ENCODE results near the gene LIPT2.

The LIPT2 gene

GRCh38 chr11:74534216-74534945 lies 40.9 kb upstream of the LIPT2 start:
- Histone ChIP-seq H3K9me3 (ENCODE audit: control extremely low read depth in 1 of 5, control insufficient read depth in 4 of 5, insufficient read depth in 2 of 5, low read depth in 1 of 5, low read length in 4 of 5) (peaks cover 0 to 5% (median 3%) of the 10 kb centered on the region in 5 experiments), H3K27me3 (replicated peaks in 2 of 5; ENCODE audit: control insufficient read depth in 4 of 5, insufficient read depth in 5 of 5, low read length in 4 of 5) (no peaks in the 10 kb centered on the region), H3K4me1 (ENCODE audit: control extremely low read depth in 1 of 4, control insufficient read depth in 4 of 4, insufficient read depth in 4 of 4, low read length in 3 of 4) (no peaks in the 10 kb centered on the region), H3K36me3 (ENCODE audit: control insufficient read depth in 4 of 4, insufficient read depth in 4 of 4, low read length in 3 of 4) (no peaks in the 10 kb centered on the region), H3K4me3 (ENCODE audit: control insufficient read depth in 1 of 7, extremely low read depth in 1 of 7, insufficient read depth in 4 of 7, low read depth in 2 of 7, low read length in 6 of 7) (no peak overlapping the region), H3K27ac (ENCODE audit: insufficient read depth in 1 of 2, low read depth in 1 of 2, low read length in 2 of 2, poor library complexity in 1 of 2, severe bottlenecking in 2 of 2) (no peak overlapping the region)
- DNase-seq: no peak
- WGBS (ENCODE audit: insufficient coverage): 67% methylated on average over 6 of the region's 8 CpGs
- ChIA-PET CTCF (interaction anchor here (1.3 kb wide), 1 partner anchor 25 kb away, joined by 3 read pairs; no protein-coding TSS in a partner anchor), POLR2A (no interaction called here)

- Histone ChIP-seq H3K9me3 (ENCODE audit: control extremely low read depth in 1 of 5, control insufficient read depth in 4 of 5, insufficient read depth in 2 of 5, low read depth in 1 of 5, low read length in 4 of 5) (peaks cover 0 to 4% (median 1%) of the 10 kb centered on the region in 5 experiments), H3K36me3 (ENCODE audit: control insufficient read depth in 4 of 4, insufficient read depth in 4 of 4, low read length in 3 of 4) (no peaks in the 10 kb centered on the region), H3K27me3 (replicated peaks in 2 of 5; ENCODE audit: control insufficient read depth in 4 of 5, insufficient read depth in 5 of 5, low read length in 4 of 5) (no peaks in the 10 kb centered on the region), H3K27ac (ENCODE audit: insufficient read depth in 1 of 2, low read depth in 1 of 2, low read length in 2 of 2, poor library complexity in 1 of 2, severe bottlenecking in 2 of 2) (no peak overlapping the region), H3K4me1 (ENCODE audit: control extremely low read depth in 1 of 4, control insufficient read depth in 4 of 4, insufficient read depth in 4 of 4, low read length in 3 of 4) (no peaks in the 10 kb centered on the region), H3K4me3 (ENCODE audit: control insufficient read depth in 1 of 7, extremely low read depth in 1 of 7, insufficient read depth in 4 of 7, low read depth in 2 of 7, low read length in 6 of 7) (no peak overlapping the region)
- ChIA-PET CTCF (interaction anchor here (0.6 to 1.3 kb wide), 2 partner anchors 24 to 301 kb away, joined by 3 to 5 read pairs; no protein-coding TSS in a partner anchor), POLR2A (no interaction called here)
- 83% methylated on average over 8 of the region's 9 CpGs for WGBS (ENCODE audit: insufficient coverage)
- DNase-seq: no peak
These were observed 39.9 kb upstream of the LIPT2 start for GRCh38 chr11:74533421-74533820.

GRCh38 chr11:74532501-74533246 lies 39.1 kb upstream of the LIPT2 start:
- no peak overlapping the region for H3K4me3 ChIP-seq (ENCODE audit: control insufficient read depth in 1 of 7, extremely low read depth in 1 of 7, insufficient read depth in 4 of 7, low read depth in 2 of 7, low read length in 6 of 7)
- peaks cover 0 to 4% (median 0%) of the 10 kb centered on the region in 5 experiments for H3K9me3 ChIP-seq (ENCODE audit: control extremely low read depth in 1 of 5, control insufficient read depth in 4 of 5, insufficient read depth in 2 of 5, low read depth in 1 of 5, low read length in 4 of 5)
- no peak for DNase-seq
- no peak overlapping the region for H3K27ac ChIP-seq (ENCODE audit: insufficient read depth in 1 of 2, low read depth in 1 of 2, low read length in 2 of 2, poor library complexity in 1 of 2, severe bottlenecking in 2 of 2)
- ChIA-PET CTCF (interaction anchor here (0.6 to 1.3 kb wide), 2 partner anchors 23 to 300 kb away, joined by 3 to 5 read pairs; no protein-coding TSS in a partner anchor), POLR2A (no interaction called here)
- no peaks in the 10 kb centered on the region for H3K4me1 ChIP-seq (ENCODE audit: control extremely low read depth in 1 of 4, control insufficient read depth in 4 of 4, insufficient read depth in 4 of 4, low read length in 3 of 4)
- H3K36me3 ChIP-seq (ENCODE audit: control insufficient read depth in 4 of 4, insufficient read depth in 4 of 4, low read length in 3 of 4): no peaks in the 10 kb centered on the region
- 100% methylated on average over 3 of the region's 5 CpGs for WGBS (ENCODE audit: insufficient coverage)
- H3K27me3 ChIP-seq (replicated peaks in 2 of 5; ENCODE audit: control insufficient read depth in 4 of 5, insufficient read depth in 5 of 5, low read length in 4 of 5): no peaks in the 10 kb centered on the region

GRCh38 chr11:74524978-74525377 lies 31.5 kb upstream of the LIPT2 start:
- ChIA-PET CTCF (no interaction called here), POLR2A (no interaction called here)
- WGBS (ENCODE audit: insufficient coverage): no CpG with 5 or more reads among the region's 2 CpGs

GRCh38 chr11:74524501-74524900 lies 31.0 kb upstream of the LIPT2 start:
- WGBS (ENCODE audit: insufficient coverage): 100% methylated on average over 4 of the region's 5 CpGs
- H3K36me3 ChIP-seq (ENCODE audit: control insufficient read depth in 4 of 4, insufficient read depth in 4 of 4, low read length in 3 of 4): no peaks in the 10 kb centered on the region
- H3K27ac ChIP-seq (ENCODE audit: insufficient read depth in 1 of 2, low read depth in 1 of 2, low read length in 2 of 2, poor library complexity in 1 of 2, severe bottlenecking in 2 of 2): no peak overlapping the region
- no peak overlapping the region for H3K4me3 ChIP-seq (ENCODE audit: control insufficient read depth in 1 of 7, extremely low read depth in 1 of 7, insufficient read depth in 4 of 7, low read depth in 2 of 7, low read length in 6 of 7)
- no peak for DNase-seq
- POLR2A ChIA-PET: no interaction called here
- no peaks in the 10 kb centered on the region for H3K9me3 ChIP-seq (ENCODE audit: control extremely low read depth in 1 of 5, control insufficient read depth in 4 of 5, insufficient read depth in 2 of 5, low read depth in 1 of 5, low read length in 4 of 5)
- CTCF ChIA-PET: no interaction called here
- H3K4me1 ChIP-seq (ENCODE audit: control extremely low read depth in 1 of 4, control insufficient read depth in 4 of 4, insufficient read depth in 4 of 4, low read length in 3 of 4): no peaks in the 10 kb centered on the region
- H3K27me3 ChIP-seq (replicated peaks in 2 of 5; ENCODE audit: control insufficient read depth in 4 of 5, insufficient read depth in 5 of 5, low read length in 4 of 5): no peaks in the 10 kb centered on the region

More at GRCh38 chr11:74524978-74525377, 31.5 kb upstream of the LIPT2 start:
- H3K36me3 ChIP-seq (ENCODE audit: control insufficient read depth in 4 of 4, insufficient read depth in 4 of 4, low read length in 3 of 4): no peaks in the 10 kb centered on the region
- H3K27me3 ChIP-seq (replicated peaks in 2 of 5; ENCODE audit: control insufficient read depth in 4 of 5, insufficient read depth in 5 of 5, low read length in 4 of 5): no peaks in the 10 kb centered on the region
- no peak overlapping the region for H3K27ac ChIP-seq (ENCODE audit: insufficient read depth in 1 of 2, low read depth in 1 of 2, low read length in 2 of 2, poor library complexity in 1 of 2, severe bottlenecking in 2 of 2)
- no peak for DNase-seq
- H3K9me3 ChIP-seq (ENCODE audit: control extremely low read depth in 1 of 5, control insufficient read depth in 4 of 5, insufficient read depth in 2 of 5, low read depth in 1 of 5, low read length in 4 of 5): peaks cover 0 to 2% (median 0%) of the 10 kb centered on the region in 5 experiments
- no peak overlapping the region for H3K4me3 ChIP-seq (ENCODE audit: control insufficient read depth in 1 of 7, extremely low read depth in 1 of 7, insufficient read depth in 4 of 7, low read depth in 2 of 7, low read length in 6 of 7)
- no peaks in the 10 kb centered on the region for H3K4me1 ChIP-seq (ENCODE audit: control extremely low read depth in 1 of 4, control insufficient read depth in 4 of 4, insufficient read depth in 4 of 4, low read length in 3 of 4)

GRCh38 chr11:74522776-74523175 lies 29.3 kb upstream of the LIPT2 start:
- Histone ChIP-seq H3K4me3 (ENCODE audit: control insufficient read depth in 1 of 7, extremely low read depth in 1 of 7, insufficient read depth in 4 of 7, low read depth in 2 of 7, low read length in 6 of 7) (no peak overlapping the region), H3K4me1 (ENCODE audit: control extremely low read depth in 1 of 4, control insufficient read depth in 4 of 4, insufficient read depth in 4 of 4, low read length in 3 of 4) (no peaks in the 10 kb centered on the region), H3K9me3 (ENCODE audit: control extremely low read depth in 1 of 5, control insufficient read depth in 4 of 5, insufficient read depth in 2 of 5, low read depth in 1 of 5, low read length in 4 of 5) (no peaks in the 10 kb centered on the region), H3K27me3 (replicated peaks in 2 of 5; ENCODE audit: control insufficient read depth in 4 of 5, insufficient read depth in 5 of 5, low read length in 4 of 5) (no peaks in the 10 kb centered on the region), H3K27ac (ENCODE audit: insufficient read depth in 1 of 2, low read depth in 1 of 2, low read length in 2 of 2, poor library complexity in 1 of 2, severe bottlenecking in 2 of 2) (no peak overlapping the region), H3K36me3 (ENCODE audit: control insufficient read depth in 4 of 4, insufficient read depth in 4 of 4, low read length in 3 of 4) (no peaks in the 10 kb centered on the region)
- WGBS (ENCODE audit: insufficient coverage): 90% methylated on average over 2 of the region's 3 CpGs
- ChIA-PET CTCF (no interaction called here), POLR2A (no interaction called here)
- no peak for DNase-seq

- 83% methylated on average over 1 of the region's 2 CpGs for WGBS (ENCODE audit: insufficient coverage)
- no peaks in the 10 kb centered on the region for H3K27me3 ChIP-seq (replicated peaks in 2 of 5; ENCODE audit: control insufficient read depth in 4 of 5, insufficient read depth in 5 of 5, low read length in 4 of 5)
- DNase-seq: no peak
- no peaks in the 10 kb centered on the region for H3K4me1 ChIP-seq (ENCODE audit: control extremely low read depth in 1 of 4, control insufficient read depth in 4 of 4, insufficient read depth in 4 of 4, low read length in 3 of 4)
- H3K4me3 ChIP-seq (ENCODE audit: control insufficient read depth in 1 of 7, extremely low read depth in 1 of 7, insufficient read depth in 4 of 7, low read depth in 2 of 7, low read length in 6 of 7): no peak overlapping the region
- ChIA-PET CTCF (no interaction called here), POLR2A (interaction anchor here (0.6 kb wide), 1 partner anchor 126 kb away, joined by 4 read pairs; no protein-coding TSS in a partner anchor)
- no peaks in the 10 kb centered on the region for H3K9me3 ChIP-seq (ENCODE audit: control extremely low read depth in 1 of 5, control insufficient read depth in 4 of 5, insufficient read depth in 2 of 5, low read depth in 1 of 5, low read length in 4 of 5)
- no peaks in the 10 kb centered on the region for H3K36me3 ChIP-seq (ENCODE audit: control insufficient read depth in 4 of 4, insufficient read depth in 4 of 4, low read length in 3 of 4)
- H3K27ac ChIP-seq (ENCODE audit: insufficient read depth in 1 of 2, low read depth in 1 of 2, low read length in 2 of 2, poor library complexity in 1 of 2, severe bottlenecking in 2 of 2): no peak overlapping the region
These were observed 28.2 kb upstream of the LIPT2 start for GRCh38 chr11:74521666-74522252.
